ENCODE data around the gene FADS3. TPM values are rescaled to one million over a fixed set of nuclear protein-coding genes. Genes with fewer than 3 reads are reported as not detected.

FADS3 gene
- total RNA-seq, 1 experiment from 2014 or later = 67.9 TPM

DNA sequence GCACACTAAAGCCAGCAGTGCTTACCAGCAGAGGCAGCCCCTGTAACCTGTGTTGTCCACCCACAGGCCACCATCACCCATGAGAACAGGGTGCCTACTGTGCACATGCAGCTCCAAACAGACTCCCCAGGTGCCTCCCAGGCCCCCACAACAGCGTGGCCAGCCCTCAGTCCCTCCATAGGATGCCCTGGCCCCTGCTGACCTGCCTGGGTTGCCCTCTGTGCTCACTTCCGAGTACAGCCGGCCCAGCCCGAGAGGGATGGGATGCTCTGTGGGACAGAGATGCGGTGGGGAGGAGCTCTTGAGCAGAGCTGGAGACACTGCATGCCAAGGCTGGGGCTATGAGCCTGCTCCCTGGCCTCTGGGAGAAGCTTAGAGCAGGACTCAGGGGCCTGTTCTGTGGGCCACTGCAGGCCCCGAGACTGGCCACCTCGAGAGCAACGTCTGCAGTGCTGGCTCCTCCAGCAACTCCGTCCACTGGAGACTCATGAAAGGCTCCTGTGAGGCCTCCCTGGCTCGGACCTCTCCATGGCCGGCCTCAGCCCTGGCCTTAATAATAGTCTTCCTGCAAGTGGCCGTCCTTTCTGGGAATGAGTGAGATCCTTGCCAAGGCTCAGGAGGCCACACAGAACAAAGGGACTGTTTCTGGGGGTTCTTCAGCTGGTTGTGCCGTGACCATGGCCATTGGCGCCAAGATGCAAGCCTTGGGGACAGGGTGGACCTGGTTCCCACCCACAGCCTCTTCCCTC is 36.2 kb downstream of the FADS3 start:
- no TSS peak for BruUV-seq (replicated peaks)
- H3K27ac ChIP-seq (ENCODE audit: low read length) = no peak overlapping the region
- H3K4me1 ChIP-seq (ENCODE audit: insufficient read depth, low read length) = no peaks in the 10 kb centered on the region
- H3K9me3 ChIP-seq (ENCODE audit: low read length) = no peaks in the 10 kb centered on the region
- no peak overlapping the region for H3K4me3 ChIP-seq (ENCODE audit: low read length)
- POLR2A ChIA-PET (ENCODE audit: unreplicated experiment) = no interaction called here
- DNase-seq (no peak), ATAC-seq (no peak)
- H3K36me3 ChIP-seq (ENCODE audit: low read depth, low read length) = peaks cover 13% of the 10 kb centered on the region
- 0 out of 2 replicates have a peak, but pooled peaks cover under 1% of the 10 kb centered on the region for H4K20me1 ChIP-seq (ENCODE audit: low read length)
- H3F3A ChIP-seq (ENCODE audit: low read length, unreplicated experiment) = no peaks in the 10 kb centered on the region
- no peaks in the 10 kb centered on the region for H3K79me2 ChIP-seq (ENCODE audit: low read length)
- no peak overlapping the region for H3K4me2 ChIP-seq (ENCODE audit: low read length)
- H3K9ac ChIP-seq (ENCODE audit: low read length) = no peak overlapping the region
- no peaks in the 10 kb centered on the region for H3K27me3 ChIP-seq (ENCODE audit: low read length)
- intact Hi-C loops (cut with micrococcal nuclease) = no loop called here
- TF ChIP-seq EZH2phosphoT487 (IDR thresholded peaks at IDR 0.05; ENCODE audit: borderline replicate concordance, low read length) (no peak), EZH2 (IDR thresholded peaks at IDR 0.05; ENCODE audit: low read length, unreplicated experiment) (no peak)
- TF ChIP-seq, protein P1, sequence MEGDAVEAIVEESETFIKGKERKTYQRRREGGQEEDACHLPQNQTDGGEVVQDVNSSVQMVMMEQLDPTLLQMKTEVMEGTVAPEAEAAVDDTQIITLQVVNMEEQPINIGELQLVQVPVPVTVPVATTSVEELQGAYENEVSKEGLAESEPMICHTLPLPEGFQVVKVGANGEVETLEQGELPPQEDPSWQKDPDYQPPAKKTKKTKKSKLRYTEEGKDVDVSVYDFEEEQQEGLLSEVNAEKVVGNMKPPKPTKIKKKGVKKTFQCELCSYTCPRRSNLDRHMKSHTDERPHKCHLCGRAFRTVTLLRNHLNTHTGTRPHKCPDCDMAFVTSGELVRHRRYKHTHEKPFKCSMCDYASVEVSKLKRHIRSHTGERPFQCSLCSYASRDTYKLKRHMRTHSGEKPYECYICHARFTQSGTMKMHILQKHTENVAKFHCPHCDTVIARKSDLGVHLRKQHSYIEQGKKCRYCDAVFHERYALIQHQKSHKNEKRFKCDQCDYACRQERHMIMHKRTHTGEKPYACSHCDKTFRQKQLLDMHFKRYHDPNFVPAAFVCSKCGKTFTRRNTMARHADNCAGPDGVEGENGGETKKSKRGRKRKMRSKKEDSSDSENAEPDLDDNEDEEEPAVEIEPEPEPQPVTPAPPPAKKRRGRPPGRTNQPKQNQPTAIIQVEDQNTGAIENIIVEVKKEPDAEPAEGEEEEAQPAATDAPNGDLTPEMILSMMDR (conservative IDR thresholded peaks at IDR 0.05; ENCODE audit: low read depth, low read length) = no peak
- H2AFZ ChIP-seq (ENCODE audit: low read length) = no peak overlapping the region
- no peaks in the 10 kb centered on the region for H3K9me2 ChIP-seq (replicated peaks; ENCODE audit: low read length)
- CTCF ChIA-PET = no interaction called here

DNA sequence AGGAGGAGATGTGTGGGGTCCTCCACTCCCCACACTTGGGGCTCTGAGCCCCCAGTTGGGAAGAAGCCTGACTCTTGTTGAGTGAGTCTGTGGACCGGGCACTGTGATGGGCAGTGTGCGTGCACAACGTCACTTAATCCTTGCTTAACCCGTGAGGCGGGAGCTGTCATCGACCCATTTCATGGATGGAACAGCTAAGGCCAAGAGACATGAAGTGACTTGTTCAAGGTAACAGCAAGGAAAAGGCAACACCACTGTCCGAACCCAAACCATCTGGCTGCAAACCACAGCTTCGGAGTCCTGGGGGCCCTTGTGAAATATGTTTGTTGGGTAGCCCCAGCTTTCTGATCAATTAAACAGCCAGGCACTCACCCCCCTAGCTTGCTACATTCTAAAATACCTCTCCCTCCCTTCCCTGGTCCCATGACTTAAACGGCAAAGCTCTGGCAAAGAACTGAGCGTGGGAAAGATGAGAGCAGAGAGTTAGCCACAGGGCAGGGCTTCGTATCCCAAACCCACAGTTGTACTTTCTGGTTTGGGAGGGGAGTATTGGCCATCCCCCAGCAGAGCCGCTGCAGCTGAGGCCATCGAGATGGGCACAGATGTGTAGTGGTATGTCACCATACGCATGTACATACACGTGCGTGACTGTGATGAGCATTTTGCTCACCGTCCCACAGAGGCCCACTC is 37.0 kb downstream of the FADS3 start:
- POLR2A ChIA-PET (ENCODE audit: unreplicated experiment) = no interaction called here

More for the DNA sequence above, 37.0 kb downstream of the FADS3 start:
- TF ChIP-seq EZH2 (IDR thresholded peaks at IDR 0.05; ENCODE audit: low read length, unreplicated experiment) (no peak), EZH2phosphoT487 (IDR thresholded peaks at IDR 0.05; ENCODE audit: borderline replicate concordance, low read length) (no peak)
- TF ChIP-seq, protein P1 (conservative IDR thresholded peaks at IDR 0.05; ENCODE audit: low read depth, low read length) = no peak
- Histone ChIP-seq H4K20me1 (ENCODE audit: low read length) (no peaks in the 10 kb centered on the region), H3K79me2 (ENCODE audit: low read length) (no peaks in the 10 kb centered on the region), H3K9me3 (ENCODE audit: low read length) (no peaks in the 10 kb centered on the region), H3K4me3 (ENCODE audit: low read length) (no peak overlapping the region), H3K9me2 (replicated peaks; ENCODE audit: low read length) (no peaks in the 10 kb centered on the region), H3K4me2 (ENCODE audit: low read length) (no peak overlapping the region), H3K4me1 (ENCODE audit: insufficient read depth, low read length) (no peaks in the 10 kb centered on the region), H3K36me3 (ENCODE audit: low read depth, low read length) (peaks cover 7% of the 10 kb centered on the region; the same call in 1 of the 2 replicates), H3K27me3 (ENCODE audit: low read length) (no peaks in the 10 kb centered on the region), H2AFZ (ENCODE audit: low read length) (no peak overlapping the region), H3F3A (ENCODE audit: low read length, unreplicated experiment) (no peaks in the 10 kb centered on the region), H3K27ac (ENCODE audit: low read length) (no peak overlapping the region), H3K9ac (ENCODE audit: low read length) (no peak overlapping the region)
- DNase-seq (no peak), ATAC-seq (no peak)
- intact Hi-C loops (cut with micrococcal nuclease) = no loop called here
- no TSS peak for BruUV-seq (replicated peaks)
- CTCF ChIA-PET = no interaction called here
